HEK293T (cell line): ENCODE results near the gene EXOC4.
A peak's percentile ranks its signal among the peaks of the same experiment; 100 is the strongest.

Experiments used
- BHLHE40 ChIP-seq: fragments of 450-650 bp; IDR thresholded peaks from 2 replicates; pipeline ENCODE4 v1.6.1; 2016; ENCODE audit warnings: mild to moderate bottlenecking, moderate library complexity, borderline replicate concordance
- CTBP1 ChIP-seq: fragments of 450-650 bp; IDR thresholded peaks from 2 replicates; pipeline ENCODE4 v1.6.1; 2016; ENCODE audit warnings: borderline replicate concordance
- FOXA1 ChIP-seq: fragments of 450-650 bp; IDR thresholded peaks from 2 replicates; pipeline ENCODE4 v1.6.1; 2016; ENCODE audit warnings: mild to moderate bottlenecking
- FOXK2 ChIP-seq: fragments of 450-650 bp; IDR thresholded peaks from 2 replicates; pipeline ENCODE4 v1.6.1; 2016; ENCODE audit warnings: mild to moderate bottlenecking
- FOXM1 ChIP-seq: fragments of 450-650 bp; IDR thresholded peaks from 2 replicates; pipeline ENCODE4 v1.6.1; 2017; ENCODE audit warnings: mild to moderate bottlenecking, borderline replicate concordance
- HDGF ChIP-seq: fragments of 450-650 bp; IDR thresholded peaks from 2 replicates; pipeline ENCODE4 v1.6.1; 2017; ENCODE audit warnings: antibody characterized with exemption, borderline replicate concordance
- LEF1 ChIP-seq: fragments of 450-650 bp; IDR thresholded peaks from 2 replicates; pipeline ENCODE4 v1.6.1; 2017; ENCODE audit warnings: mild to moderate bottlenecking, borderline replicate concordance
- NFRKB ChIP-seq: fragments of 450-650 bp; IDR thresholded peaks from 2 replicates; pipeline ENCODE4 v1.6.1; 2016; ENCODE audit warnings: mild to moderate bottlenecking, moderate library complexity
- PKNOX1 ChIP-seq: fragments of 450-650 bp; IDR thresholded peaks from 2 replicates; pipeline ENCODE4 v1.6.1; 2016
- SUZ12 ChIP-seq: fragments of 450-650 bp; IDR thresholded peaks from 2 replicates; pipeline ENCODE4 v1.6.1; 2016; ENCODE audit warnings: mild to moderate bottlenecking
- TARDBP ChIP-seq: fragments of 450-650 bp; IDR thresholded peaks from 2 replicates; pipeline ENCODE4 v1.6.1; 2016

- TF ChIP-seq SUZ12 (no peak), TARDBP (no peak), FOXM1 (no peak), PKNOX1 (peak; percentile 39; the same call in 1 of the 2 replicates), BHLHE40 (no peak), HDGF (no peak), FOXK2 (no peak), NFRKB (no peak), FOXA1 (no peak), LEF1 (no peak), CTBP1 (no peak)
These were observed 397.8 kb downstream of the EXOC4 start for GRCh38 chr7:133650487-133651300.
